DOHH2 (cell line): Measurements from ENCODE around the gene WARS2.

Experiments used
- H3F3A ChIP-seq: fragments of 200-600 bp; sonication (generic), shearing (Covaris generic); 2 replicates; pipeline ENCODE4 v1.6.0; 2016; ENCODE audit warnings: antibody characterized with exemption, mild to moderate bottlenecking; ENCODE audit not compliant: control insufficient read depth, insufficient read depth
- H3K27ac ChIP-seq: fragments of 200-600 bp; sonication (generic); 2 replicates; pipeline ENCODE4 v1.5.1; 2014; ENCODE audit warnings: low read depth, mild to moderate bottlenecking, low read length, moderate library complexity
- H3K27me3 ChIP-seq: fragments of 200-600 bp; sonication (generic); 2 replicates; pipeline ENCODE4 v1.6.1; 2014; ENCODE audit warnings: mild to moderate bottlenecking, low read length, mixed read lengths; ENCODE audit not compliant: control insufficient read depth
- H3K36me3 ChIP-seq: fragments of 200-600 bp; sonication (generic); 2 replicates; pipeline ENCODE4 v1.6.1; 2014; ENCODE audit warnings: mild to moderate bottlenecking, low read length, moderate library complexity, mixed read lengths; ENCODE audit not compliant: control insufficient read depth
- H3K4me1 ChIP-seq: fragments of 200-600 bp; sonication (generic); 2 replicates; pipeline ENCODE4 v1.6.1; 2014; ENCODE audit warnings: mild to moderate bottlenecking, low read length, mixed read lengths; ENCODE audit not compliant: control insufficient read depth
- H3K4me2 ChIP-seq: fragments of 200-600 bp; sonication (generic); 2 replicates; pipeline ENCODE4 v1.6.0; 2014; ENCODE audit warnings: mild to moderate bottlenecking, low read length, moderate library complexity
- H3K4me3 ChIP-seq: fragments of 200-600 bp; sonication (generic); 2 replicates; pipeline ENCODE4 v1.5.1; 2014; ENCODE audit warnings: mild to moderate bottlenecking, low read length, mixed read lengths
- H3K79me2 ChIP-seq: fragments of 200-600 bp; sonication (generic); 2 replicates; pipeline ENCODE4 v1.6.1; 2014; ENCODE audit warnings: mild to moderate bottlenecking, low read length, mixed read lengths; ENCODE audit not compliant: control insufficient read depth
- H3K9me2 ChIP-seq: fragments of 200-600 bp; sonication (generic); replicated peaks from 2 replicates; pipeline ENCODE4 v1.6.1; 2014; ENCODE audit warnings: mild to moderate bottlenecking, low read length, mixed read lengths; ENCODE audit not compliant: control insufficient read depth
- H3K9me3 ChIP-seq: fragments of 200-600 bp; sonication (generic); 2 replicates; pipeline ENCODE4 v1.6.1; 2014; ENCODE audit warnings: antibody characterized with exemption, low read length, mixed read lengths; ENCODE audit not compliant: control insufficient read depth, insufficient read depth
- H4K20me1 ChIP-seq: fragments of 200-600 bp; sonication (generic); 2 replicates; pipeline ENCODE4 v1.6.0; 2014; ENCODE audit warnings: low read depth, mild to moderate bottlenecking, antibody characterized with exemption, low read length, moderate library complexity; ENCODE audit not compliant: control insufficient read depth, insufficient read depth
- EZH2phosphoT487 ChIP-seq: fragments of 200-600 bp; sonication (generic); IDR thresholded peaks from 2 replicates; pipeline ENCODE4 v1.6.1; 2017; ENCODE audit warnings: borderline replicate concordance, mild to moderate bottlenecking, antibody characterized with exemption, low read length, moderate library complexity, mixed read lengths
- TF ChIP-seq, protein P1 (sequence below): fragments of 200-600 bp; sonication (generic); IDR thresholded peaks from one replicate; pipeline ENCODE4 v1.5.1; 2014; ENCODE audit warnings: antibody characterized with exemption, mild to moderate bottlenecking, low read depth, low read length; ENCODE audit not compliant: poor library complexity, severe bottlenecking

WARS2 gene

DNA sequence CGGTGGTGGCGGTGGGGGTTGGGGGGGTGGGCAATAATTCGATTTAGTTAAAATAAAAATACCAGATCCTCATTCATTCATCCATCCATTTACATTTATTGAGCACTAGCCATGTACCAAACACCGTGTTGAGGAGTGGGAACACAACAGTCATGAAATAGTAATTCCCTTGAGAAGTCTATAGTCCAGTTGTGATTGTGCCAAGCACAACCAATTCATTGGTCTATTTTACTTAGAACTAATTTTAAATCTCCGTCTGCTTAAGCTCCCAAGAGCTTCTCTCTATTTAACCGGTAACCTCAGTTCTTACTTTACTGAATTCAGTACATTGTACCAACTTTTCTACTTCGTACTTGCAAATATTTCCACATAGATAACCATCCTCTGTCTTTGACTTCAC is 38.4 kb downstream of the WARS2 start:
- H3K9me2 ChIP-seq, result no peaks in the 10 kb centered on the region
- H3K4me1 ChIP-seq, result no peaks in the 10 kb centered on the region
- no peak overlapping the region for H3K4me2 ChIP-seq
- H3K36me3 ChIP-seq, result no peaks in the 10 kb centered on the region
- H3K9me3 ChIP-seq, result no peaks in the 10 kb centered on the region
- no peaks in the 10 kb centered on the region for H4K20me1 ChIP-seq
- H3K4me3 ChIP-seq, result no peak overlapping the region
- H3F3A ChIP-seq, result no peaks in the 10 kb centered on the region
- H3K79me2 ChIP-seq, result no peaks in the 10 kb centered on the region
- TF ChIP-seq, protein P1, sequence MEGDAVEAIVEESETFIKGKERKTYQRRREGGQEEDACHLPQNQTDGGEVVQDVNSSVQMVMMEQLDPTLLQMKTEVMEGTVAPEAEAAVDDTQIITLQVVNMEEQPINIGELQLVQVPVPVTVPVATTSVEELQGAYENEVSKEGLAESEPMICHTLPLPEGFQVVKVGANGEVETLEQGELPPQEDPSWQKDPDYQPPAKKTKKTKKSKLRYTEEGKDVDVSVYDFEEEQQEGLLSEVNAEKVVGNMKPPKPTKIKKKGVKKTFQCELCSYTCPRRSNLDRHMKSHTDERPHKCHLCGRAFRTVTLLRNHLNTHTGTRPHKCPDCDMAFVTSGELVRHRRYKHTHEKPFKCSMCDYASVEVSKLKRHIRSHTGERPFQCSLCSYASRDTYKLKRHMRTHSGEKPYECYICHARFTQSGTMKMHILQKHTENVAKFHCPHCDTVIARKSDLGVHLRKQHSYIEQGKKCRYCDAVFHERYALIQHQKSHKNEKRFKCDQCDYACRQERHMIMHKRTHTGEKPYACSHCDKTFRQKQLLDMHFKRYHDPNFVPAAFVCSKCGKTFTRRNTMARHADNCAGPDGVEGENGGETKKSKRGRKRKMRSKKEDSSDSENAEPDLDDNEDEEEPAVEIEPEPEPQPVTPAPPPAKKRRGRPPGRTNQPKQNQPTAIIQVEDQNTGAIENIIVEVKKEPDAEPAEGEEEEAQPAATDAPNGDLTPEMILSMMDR, result no peak
- TF ChIP-seq EZH2phosphoT487, result no peak
- H3K27ac ChIP-seq, result no peak overlapping the region
- no peaks in the 10 kb centered on the region for H3K27me3 ChIP-seq

DNA sequence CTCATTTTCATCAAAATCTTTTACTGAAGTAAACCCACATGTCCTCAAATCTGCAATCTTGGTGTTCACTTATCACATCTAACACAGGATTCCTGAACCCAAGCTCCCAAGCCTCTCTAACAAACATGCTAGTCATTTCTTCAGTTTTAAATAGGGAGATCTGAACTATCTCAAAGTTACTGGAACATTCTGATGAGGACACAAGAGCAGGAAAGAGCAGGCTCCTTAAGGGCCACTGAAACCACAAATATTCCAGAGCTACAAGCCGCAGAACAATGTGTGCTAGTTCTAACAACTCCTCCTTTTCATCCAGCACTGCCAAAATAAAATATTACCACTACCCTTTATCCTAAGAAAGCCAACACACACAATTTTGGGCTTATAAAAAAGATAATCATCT is 38.9 kb downstream of the WARS2 start:
- Histone ChIP-seq H3K4me1 (no peaks in the 10 kb centered on the region), H3K27ac (no peak overlapping the region), H3K4me2 (no peak overlapping the region), H3F3A (no peaks in the 10 kb centered on the region), H4K20me1 (no peaks in the 10 kb centered on the region), H3K9me2 (no peaks in the 10 kb centered on the region), H3K4me3 (no peak overlapping the region), H3K36me3 (no peaks in the 10 kb centered on the region), H3K27me3 (no peaks in the 10 kb centered on the region), H3K9me3 (no peaks in the 10 kb centered on the region), H3K79me2 (no peaks in the 10 kb centered on the region)
- no peak for TF ChIP-seq EZH2phosphoT487
- TF ChIP-seq, protein P1, result no peak

DNA sequence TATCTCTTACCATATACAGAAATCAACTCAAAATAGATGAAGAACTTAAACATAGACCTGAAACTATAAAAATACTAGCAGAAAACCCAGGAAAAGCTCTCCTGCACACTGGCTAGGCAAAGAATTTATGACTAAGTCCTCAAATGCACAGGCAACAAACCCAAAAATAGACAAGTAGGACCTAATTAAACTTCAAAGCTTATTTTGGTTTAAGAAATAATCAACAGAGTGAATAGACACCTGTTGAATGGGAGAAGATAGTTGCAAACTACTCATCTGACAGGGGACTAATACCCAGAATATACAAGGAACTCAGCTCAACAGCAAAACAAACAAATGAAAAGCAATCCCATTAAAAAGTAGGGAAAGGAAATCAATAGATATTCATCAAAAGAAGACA is 40.7 kb downstream of the WARS2 start:
- Histone ChIP-seq H3K9me3 (no peaks in the 10 kb centered on the region), H3K9me2 (no peaks in the 10 kb centered on the region), H3K4me3 (no peak overlapping the region), H3K27me3 (no peaks in the 10 kb centered on the region), H3K36me3 (no peaks in the 10 kb centered on the region), H3K4me1 (no peaks in the 10 kb centered on the region), H3F3A (no peaks in the 10 kb centered on the region), H3K4me2 (no peak overlapping the region), H3K27ac (no peak overlapping the region), H3K79me2 (no peaks in the 10 kb centered on the region), H4K20me1 (no peaks in the 10 kb centered on the region)
- no peak for TF ChIP-seq EZH2phosphoT487
- TF ChIP-seq, protein P1, result no peak

DNA sequence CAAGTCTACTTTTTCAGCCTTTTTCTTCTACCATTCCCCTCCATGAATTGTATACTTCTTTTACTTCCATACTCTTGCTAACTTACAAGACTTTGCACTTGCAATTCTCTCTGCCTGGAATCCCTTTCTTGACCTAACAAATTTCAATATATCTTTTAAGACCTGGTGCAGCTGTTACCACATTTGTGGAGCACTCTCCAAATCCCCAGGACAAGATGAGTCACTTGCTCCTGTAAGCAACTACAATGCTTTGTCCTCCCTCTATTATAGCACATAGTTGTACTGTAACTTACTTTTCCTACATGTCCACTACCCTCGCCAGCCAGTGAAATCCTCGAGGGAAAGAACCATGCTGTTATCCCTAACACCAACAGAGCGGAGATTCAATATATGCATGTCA is 43.1 kb downstream of the WARS2 start:
- no peak overlapping the region for H3K4me2 ChIP-seq
- H3K9me2 ChIP-seq, result no peaks in the 10 kb centered on the region
- TF ChIP-seq, protein P1, result no peak
- TF ChIP-seq EZH2phosphoT487, result no peak
- H4K20me1 ChIP-seq, result no peaks in the 10 kb centered on the region
- no peak overlapping the region for H3K4me3 ChIP-seq
- H3K79me2 ChIP-seq, result no peaks in the 10 kb centered on the region
- no peaks in the 10 kb centered on the region for H3K4me1 ChIP-seq
- H3K36me3 ChIP-seq, result no peaks in the 10 kb centered on the region
- no peaks in the 10 kb centered on the region for H3K9me3 ChIP-seq
- no peak overlapping the region for H3K27ac ChIP-seq
- no peaks in the 10 kb centered on the region for H3F3A ChIP-seq
- H3K27me3 ChIP-seq, result no peaks in the 10 kb centered on the region
